ENCODE results near the gene C2CD4B. TPM values are rescaled to one million over a fixed set of nuclear protein-coding genes. Genes with fewer than 3 reads are reported as not detected.

Gene C2CD4B
- total RNA-seq, 1 experiment from 2014 or later, result 0.13 TPM

DNA sequence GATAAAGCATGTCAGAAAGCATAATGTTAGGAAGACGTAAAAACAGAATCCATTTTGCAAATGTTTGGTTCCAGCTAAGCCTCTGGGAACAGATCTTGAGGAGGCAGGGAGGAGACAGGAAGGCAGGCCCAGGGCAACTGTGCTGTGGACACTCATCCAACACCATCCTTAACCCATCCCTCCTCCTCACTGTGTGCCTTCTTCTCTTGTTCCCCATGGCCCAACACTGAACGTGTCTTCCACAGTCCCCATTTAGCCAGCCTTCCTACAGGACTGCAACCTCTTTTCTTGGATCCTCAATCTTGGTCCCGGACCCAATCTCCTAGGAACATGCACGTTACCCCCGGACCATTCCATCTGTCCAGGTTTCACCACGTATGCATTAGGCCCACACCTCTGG is 15.4 kb downstream of the C2CD4B start:
- Histone ChIP-seq H2AFZ (ENCODE audit: low read length) (no peak overlapping the region), H3K9me3 (ENCODE audit: control insufficient read depth, low read depth, low read length) (no peaks in the 10 kb centered on the region), H2BK20ac (ENCODE audit: low read depth, low read length, poor library complexity, severe bottlenecking) (no peak overlapping the region), H3K4ac (ENCODE audit: low read depth, low read length) (no peak overlapping the region), H3K79me2 (ENCODE audit: insufficient read depth, low read length) (no peaks in the 10 kb centered on the region), H4K20me1 (ENCODE audit: control insufficient read depth, insufficient read depth, insufficient read length) (no peaks in the 10 kb centered on the region), H3K14ac (ENCODE audit: insufficient read depth, low read length) (no peak overlapping the region), H3K4me1 (ENCODE audit: insufficient read depth, low read length) (no peaks in the 10 kb centered on the region), H2BK5ac (ENCODE audit: insufficient read length, low read length) (no peak overlapping the region), H4K91ac (ENCODE audit: insufficient read length, low read depth, low read length) (no peak overlapping the region), H4K8ac (replicated peaks; ENCODE audit: insufficient read length, low read depth, low read length) (no peak overlapping the region), H3K79me1 (ENCODE audit: insufficient read depth, low read depth, low read length, poor library complexity, severe bottlenecking) (no peaks in the 10 kb centered on the region), H2BK12ac (ENCODE audit: insufficient read length, low read depth, low read length) (no peak overlapping the region), H3K9ac (ENCODE audit: extremely low read depth, insufficient read length, low read length) (no peak overlapping the region), H3K18ac (ENCODE audit: insufficient read length, low read depth, low read length) (no peak overlapping the region), H3K23me2 (ENCODE audit: insufficient read length, low read depth, low read length, poor library complexity, severe bottlenecking) (no peaks in the 10 kb centered on the region), H3T11ph (ENCODE audit: low read length) (no peak overlapping the region), H2BK120ac (ENCODE audit: low read depth, low read length, poor library complexity, severe bottlenecking) (no peak overlapping the region), H3K23ac (ENCODE audit: insufficient read length, low read depth, low read length) (no peak overlapping the region), H3K4me2 (ENCODE audit: insufficient read depth, insufficient read length, low read length) (no peak overlapping the region), H2AK5ac (ENCODE audit: insufficient read length, low read length) (no peak overlapping the region), H2BK15ac (ENCODE audit: low read depth, low read length) (no peak overlapping the region), H3K27me3 (ENCODE audit: insufficient read depth, low read length) (no peaks in the 10 kb centered on the region), H4K5ac (ENCODE audit: insufficient read length, low read depth, low read length) (no peak overlapping the region), H3K27ac (ENCODE audit: insufficient read length, low read depth, low read length) (no peak overlapping the region), H3K56ac (ENCODE audit: insufficient read length, low read depth, low read length) (no peak overlapping the region)
- H3K9me3 Mint-ChIP-seq, result 0 out of 5 replicates have a peak, but pooled peaks cover 0 to 4% of the 10 kb centered on the region in 2 experiments
- 0 out of 7 replicates have a peak, but pooled peaks cover 0 to 3% (median 0%) of the 10 kb centered on the region in 3 experiments for H3K36me3 Mint-ChIP-seq (ENCODE audit: insufficient read depth in 1 of 3, low read depth in 3 of 3)
- H3K27me3 Mint-ChIP-seq (ENCODE audit: low read depth), result peaks cover 7% of the 10 kb centered on the region
- peak overlapping the region in 1 of 3 experiments; percentile 87; a peak in 1 of 7 replicates for H3K27ac Mint-ChIP-seq
- no peak overlapping the region for H3K4me3 Mint-ChIP-seq
- WGBS (ENCODE audit: extremely low coverage, insufficient read length, low lambda C conversion rate), result no CpG with 5 or more reads among the region's 6 CpGs
- DNase-seq, result no peak
- TF ChIP-seq, protein P1, sequence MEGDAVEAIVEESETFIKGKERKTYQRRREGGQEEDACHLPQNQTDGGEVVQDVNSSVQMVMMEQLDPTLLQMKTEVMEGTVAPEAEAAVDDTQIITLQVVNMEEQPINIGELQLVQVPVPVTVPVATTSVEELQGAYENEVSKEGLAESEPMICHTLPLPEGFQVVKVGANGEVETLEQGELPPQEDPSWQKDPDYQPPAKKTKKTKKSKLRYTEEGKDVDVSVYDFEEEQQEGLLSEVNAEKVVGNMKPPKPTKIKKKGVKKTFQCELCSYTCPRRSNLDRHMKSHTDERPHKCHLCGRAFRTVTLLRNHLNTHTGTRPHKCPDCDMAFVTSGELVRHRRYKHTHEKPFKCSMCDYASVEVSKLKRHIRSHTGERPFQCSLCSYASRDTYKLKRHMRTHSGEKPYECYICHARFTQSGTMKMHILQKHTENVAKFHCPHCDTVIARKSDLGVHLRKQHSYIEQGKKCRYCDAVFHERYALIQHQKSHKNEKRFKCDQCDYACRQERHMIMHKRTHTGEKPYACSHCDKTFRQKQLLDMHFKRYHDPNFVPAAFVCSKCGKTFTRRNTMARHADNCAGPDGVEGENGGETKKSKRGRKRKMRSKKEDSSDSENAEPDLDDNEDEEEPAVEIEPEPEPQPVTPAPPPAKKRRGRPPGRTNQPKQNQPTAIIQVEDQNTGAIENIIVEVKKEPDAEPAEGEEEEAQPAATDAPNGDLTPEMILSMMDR (conservative IDR thresholded peaks at IDR 0.05), result no peak
- no peaks in the 10 kb centered on the region for H3K4me1 Mint-ChIP-seq
